ENCODE data around the gene PCDH15.

Gene PCDH15

DNA sequence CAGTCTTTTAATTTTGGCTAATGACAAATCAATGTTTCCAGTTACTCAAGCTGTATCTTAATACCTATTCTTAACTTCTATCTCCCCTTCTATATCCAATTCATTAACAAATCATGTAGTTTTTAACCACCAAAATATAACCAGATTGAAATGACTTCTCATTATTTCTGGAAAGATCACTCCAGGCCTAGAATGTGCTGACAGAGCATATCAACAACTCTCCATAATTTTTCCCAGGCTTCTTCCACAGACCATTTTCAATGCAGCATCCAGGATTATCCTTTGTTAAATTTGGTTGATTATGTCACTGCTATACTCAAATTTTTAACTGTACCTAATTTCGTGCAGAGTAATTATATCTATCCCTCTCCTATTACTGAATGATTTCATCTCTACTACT is 704.1 kb downstream of the PCDH15 start:
- DNase-seq = no peak
- Histone ChIP-seq H3K4me3 (ENCODE audit: low read length) (no peak overlapping the region), H3K9me2 (replicated peaks; ENCODE audit: insufficient read depth, low read length) (no peaks in the 10 kb centered on the region), H3K9ac (ENCODE audit: low read length) (no peak overlapping the region), H2AFZ (ENCODE audit: low read length) (no peak overlapping the region), H3K36me3 (replicated peaks; ENCODE audit: insufficient read depth, low read length) (no peaks in the 10 kb centered on the region), H4K20me1 (ENCODE audit: insufficient read depth, low read length) (no peaks in the 10 kb centered on the region), H3K79me2 (ENCODE audit: low read length) (no peaks in the 10 kb centered on the region), H3K4me1 (ENCODE audit: low read length) (no peaks in the 10 kb centered on the region), H3K9me3 (replicated peaks; ENCODE audit: insufficient read depth, low read length) (no peaks in the 10 kb centered on the region), H3F3A (ENCODE audit: insufficient read depth, low read length) (no peaks in the 10 kb centered on the region), H3K27me3 (replicated peaks; ENCODE audit: insufficient read depth, low read length) (no peaks in the 10 kb centered on the region), H3K27ac (ENCODE audit: low read length) (no peak overlapping the region), H3K4me2 (ENCODE audit: low read depth, low read length) (no peak overlapping the region)
- no peak for TF ChIP-seq EZH2phosphoT487 (IDR thresholded peaks at IDR 0.05; ENCODE audit: low read length)
- TF ChIP-seq, protein P1, sequence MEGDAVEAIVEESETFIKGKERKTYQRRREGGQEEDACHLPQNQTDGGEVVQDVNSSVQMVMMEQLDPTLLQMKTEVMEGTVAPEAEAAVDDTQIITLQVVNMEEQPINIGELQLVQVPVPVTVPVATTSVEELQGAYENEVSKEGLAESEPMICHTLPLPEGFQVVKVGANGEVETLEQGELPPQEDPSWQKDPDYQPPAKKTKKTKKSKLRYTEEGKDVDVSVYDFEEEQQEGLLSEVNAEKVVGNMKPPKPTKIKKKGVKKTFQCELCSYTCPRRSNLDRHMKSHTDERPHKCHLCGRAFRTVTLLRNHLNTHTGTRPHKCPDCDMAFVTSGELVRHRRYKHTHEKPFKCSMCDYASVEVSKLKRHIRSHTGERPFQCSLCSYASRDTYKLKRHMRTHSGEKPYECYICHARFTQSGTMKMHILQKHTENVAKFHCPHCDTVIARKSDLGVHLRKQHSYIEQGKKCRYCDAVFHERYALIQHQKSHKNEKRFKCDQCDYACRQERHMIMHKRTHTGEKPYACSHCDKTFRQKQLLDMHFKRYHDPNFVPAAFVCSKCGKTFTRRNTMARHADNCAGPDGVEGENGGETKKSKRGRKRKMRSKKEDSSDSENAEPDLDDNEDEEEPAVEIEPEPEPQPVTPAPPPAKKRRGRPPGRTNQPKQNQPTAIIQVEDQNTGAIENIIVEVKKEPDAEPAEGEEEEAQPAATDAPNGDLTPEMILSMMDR (IDR thresholded peaks at IDR 0.05; ENCODE audit: low read length) = no peak
- TF ChIP-seq EZH2 (optimal IDR thresholded peaks at IDR 0.05; ENCODE audit: low read depth, low read length) = no peak

DNA sequence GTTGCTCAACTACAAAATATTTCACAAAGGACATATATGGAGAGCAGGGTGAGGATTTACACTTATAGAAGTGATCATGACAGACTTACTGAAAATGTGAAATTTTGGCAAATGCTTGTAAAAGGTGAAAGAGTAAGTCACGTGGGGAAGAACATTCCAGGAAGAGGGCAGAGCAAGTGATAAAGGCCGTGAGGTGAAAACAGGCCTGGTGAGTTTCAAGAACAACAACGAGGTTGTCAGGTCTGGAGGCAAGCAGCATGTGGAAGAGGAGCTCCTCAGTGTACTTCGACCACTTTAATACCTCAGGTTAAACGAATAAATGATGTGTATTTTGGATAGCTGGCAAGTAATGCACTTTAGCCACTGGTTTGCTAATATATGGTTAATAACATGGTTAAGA is 706.7 kb downstream of the PCDH15 start:
- no peaks in the 10 kb centered on the region for H3F3A ChIP-seq (ENCODE audit: insufficient read depth, low read length)
- no peak overlapping the region for H3K4me3 ChIP-seq (ENCODE audit: low read length)
- H3K27ac ChIP-seq (ENCODE audit: low read length) = no peak overlapping the region
- H3K36me3 ChIP-seq (replicated peaks; ENCODE audit: insufficient read depth, low read length) = no peaks in the 10 kb centered on the region
- DNase-seq = no peak
- H3K9me3 ChIP-seq (replicated peaks; ENCODE audit: insufficient read depth, low read length) = no peaks in the 10 kb centered on the region
- no peaks in the 10 kb centered on the region for H3K27me3 ChIP-seq (replicated peaks; ENCODE audit: insufficient read depth, low read length)
- H2AFZ ChIP-seq (ENCODE audit: low read length) = no peak overlapping the region
- H3K9me2 ChIP-seq (replicated peaks; ENCODE audit: insufficient read depth, low read length) = no peaks in the 10 kb centered on the region
- H3K4me1 ChIP-seq (ENCODE audit: low read length) = 0 out of 2 replicates have a peak, but pooled peaks cover 2% of the 10 kb centered on the region
- no peak overlapping the region for H3K4me2 ChIP-seq (ENCODE audit: low read depth, low read length)
- H3K79me2 ChIP-seq (ENCODE audit: low read length) = no peaks in the 10 kb centered on the region
- no peak overlapping the region for H3K9ac ChIP-seq (ENCODE audit: low read length)
- TF ChIP-seq, protein P1 (IDR thresholded peaks at IDR 0.05; ENCODE audit: low read length) = no peak
- TF ChIP-seq EZH2phosphoT487 (IDR thresholded peaks at IDR 0.05; ENCODE audit: low read length) = no peak
- no peak for TF ChIP-seq EZH2 (optimal IDR thresholded peaks at IDR 0.05; ENCODE audit: low read depth, low read length)
- H4K20me1 ChIP-seq (ENCODE audit: insufficient read depth, low read length) = no peaks in the 10 kb centered on the region

DNA sequence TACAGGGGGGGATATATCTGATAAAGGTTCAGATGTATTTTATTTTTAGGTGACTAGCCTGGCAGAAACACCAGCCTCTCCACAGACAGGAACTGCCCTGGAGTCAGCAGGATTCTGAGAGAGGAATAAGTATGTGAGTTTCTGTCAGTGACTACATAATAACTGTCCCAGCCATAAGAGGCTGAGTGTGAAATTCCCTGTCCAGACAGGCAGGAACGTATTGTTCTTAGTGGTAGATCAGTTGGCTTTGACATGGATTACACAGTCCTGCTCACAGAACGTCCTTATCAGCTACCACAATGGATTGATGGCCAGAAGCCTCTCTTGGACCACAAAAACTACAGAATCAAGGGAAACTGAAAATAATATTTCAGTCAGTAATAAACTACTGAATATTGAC is 709.8 kb downstream of the PCDH15 start:
- no peaks in the 10 kb centered on the region for H3K79me2 ChIP-seq (ENCODE audit: low read length)
- no peak overlapping the region for H3K27ac ChIP-seq (ENCODE audit: low read length)
- 0 out of 2 replicates have a peak, but pooled peaks cover 4% of the 10 kb centered on the region for H3K4me1 ChIP-seq (ENCODE audit: low read length)
- H2AFZ ChIP-seq (ENCODE audit: low read length) = no peak overlapping the region
- H3K9ac ChIP-seq (ENCODE audit: low read length) = no peak overlapping the region
- H3K4me3 ChIP-seq (ENCODE audit: low read length) = no peak overlapping the region
- H3K36me3 ChIP-seq (replicated peaks; ENCODE audit: insufficient read depth, low read length) = no peaks in the 10 kb centered on the region
- H3K9me2 ChIP-seq (replicated peaks; ENCODE audit: insufficient read depth, low read length) = no peaks in the 10 kb centered on the region
- TF ChIP-seq, protein P1 (IDR thresholded peaks at IDR 0.05; ENCODE audit: low read length) = no peak
- TF ChIP-seq EZH2 (optimal IDR thresholded peaks at IDR 0.05; ENCODE audit: low read depth, low read length) (no peak), EZH2phosphoT487 (IDR thresholded peaks at IDR 0.05; ENCODE audit: low read length) (no peak)
- H4K20me1 ChIP-seq (ENCODE audit: insufficient read depth, low read length) = no peaks in the 10 kb centered on the region
- H3K9me3 ChIP-seq (replicated peaks; ENCODE audit: insufficient read depth, low read length) = no peaks in the 10 kb centered on the region
- no peak for DNase-seq
- H3K4me2 ChIP-seq (ENCODE audit: low read depth, low read length) = no peak overlapping the region
- no peaks in the 10 kb centered on the region for H3K27me3 ChIP-seq (replicated peaks; ENCODE audit: insufficient read depth, low read length)
- H3F3A ChIP-seq (ENCODE audit: insufficient read depth, low read length) = no peaks in the 10 kb centered on the region

All from MM.1S (cell line).